COLO829 (cell line): ENCODE data around the gene DUSP28.

Source experiments
- DNase-seq: peaks from one replicate; pipeline ENCODE4 v3.0.0; 2012; ENCODE audit warnings: low spot score

Gene DUSP28

DNA sequence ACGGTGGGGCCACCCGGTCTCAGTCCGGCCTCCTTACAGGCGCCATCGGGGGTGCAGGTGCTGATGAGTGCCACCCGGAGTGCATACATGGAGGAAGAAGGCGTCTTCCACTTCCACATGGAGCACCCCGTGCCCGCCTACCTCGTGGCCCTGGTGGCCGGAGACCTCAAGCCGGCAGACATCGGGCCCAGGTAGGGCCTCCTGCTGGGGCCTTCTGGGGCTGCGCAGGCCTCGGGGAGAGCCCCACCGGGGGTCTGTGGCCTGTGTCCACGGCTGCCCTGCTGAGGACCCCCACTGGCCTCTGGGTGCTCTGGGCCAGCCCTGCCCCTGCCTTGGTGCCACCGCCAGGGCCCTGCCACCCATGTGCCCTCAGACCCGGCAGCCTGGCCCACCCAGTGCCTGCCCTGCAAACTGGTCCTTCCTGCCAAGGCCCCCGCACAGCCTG lies 12.9 kb downstream of the DUSP28 start:
- DNase-seq, result no peak

DNA sequence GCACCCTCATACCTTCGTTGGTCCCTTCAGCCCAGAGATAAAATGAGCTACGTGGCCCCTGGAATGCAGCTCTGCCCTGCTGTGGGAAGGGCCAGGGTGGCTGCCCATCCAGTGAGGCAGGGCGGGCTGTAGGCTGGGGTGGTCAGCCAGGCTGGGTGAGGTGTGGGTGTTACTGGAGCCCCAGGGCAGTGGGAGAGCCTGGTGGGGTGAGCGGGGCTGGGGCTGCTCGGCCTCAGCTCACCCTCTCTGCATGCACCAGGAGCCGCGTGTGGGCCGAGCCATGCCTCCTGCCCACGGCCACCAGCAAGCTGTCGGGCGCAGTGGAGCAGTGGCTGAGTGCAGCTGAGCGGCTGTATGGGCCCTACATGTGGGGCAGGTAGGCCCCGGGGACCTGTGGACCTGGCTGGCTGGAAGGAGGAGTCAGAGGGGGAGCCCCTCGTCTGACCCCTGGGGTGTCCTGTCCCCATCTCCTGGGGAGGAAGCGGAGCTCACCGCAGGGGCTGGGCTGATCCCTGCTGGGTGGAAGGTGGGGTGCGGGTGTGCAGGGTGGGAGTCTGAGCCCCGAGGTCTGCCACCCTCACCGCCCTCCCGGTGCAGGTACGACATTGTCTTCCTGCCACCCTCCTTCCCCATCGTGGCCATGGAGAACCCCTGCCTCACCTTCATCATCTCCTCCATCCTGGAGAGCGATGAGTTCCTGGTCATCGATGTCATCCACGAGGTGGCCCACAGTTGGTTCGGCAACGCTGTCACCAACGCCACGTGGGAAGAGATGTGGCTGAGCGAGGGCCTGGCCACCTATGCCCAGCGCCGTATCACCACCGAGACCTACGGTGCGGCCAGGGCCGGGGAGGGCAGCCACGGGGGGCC lies 13.6 kb downstream of the DUSP28 start:
- no peak for DNase-seq

DNA sequence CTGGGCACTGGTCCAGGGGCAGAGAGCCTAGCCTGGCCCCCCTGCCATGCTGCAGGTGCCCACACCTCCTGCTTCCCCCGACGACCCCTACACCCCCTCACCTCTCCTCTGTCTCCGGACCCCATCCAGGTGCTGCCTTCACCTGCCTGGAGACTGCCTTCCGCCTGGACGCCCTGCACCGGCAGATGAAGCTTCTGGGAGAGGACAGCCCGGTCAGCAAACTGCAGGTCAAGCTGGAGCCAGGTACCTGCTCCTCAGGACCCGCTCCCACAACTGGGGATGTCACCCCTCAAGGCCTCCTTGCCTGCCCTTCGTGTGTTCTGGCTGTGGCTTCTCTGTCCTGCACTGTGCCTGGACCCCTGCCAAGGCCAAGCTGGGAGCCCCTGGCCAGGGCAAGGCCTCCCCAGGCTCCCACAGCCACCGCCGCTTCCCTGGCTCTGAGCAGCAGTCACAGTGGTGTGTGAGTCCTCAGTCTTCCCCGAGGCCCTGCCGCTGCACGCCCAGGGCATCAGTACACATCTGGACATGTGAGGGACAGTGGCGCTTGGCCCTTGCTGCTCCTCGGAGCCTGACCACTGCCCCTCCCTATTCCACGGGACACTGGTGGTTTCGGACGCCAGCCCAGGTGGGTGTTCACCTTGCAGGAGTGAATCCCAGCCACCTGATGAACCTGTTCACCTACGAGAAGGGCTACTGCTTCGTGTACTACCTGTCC lies 14.4 kb downstream of the DUSP28 start:
- no peak for DNase-seq

DNA sequence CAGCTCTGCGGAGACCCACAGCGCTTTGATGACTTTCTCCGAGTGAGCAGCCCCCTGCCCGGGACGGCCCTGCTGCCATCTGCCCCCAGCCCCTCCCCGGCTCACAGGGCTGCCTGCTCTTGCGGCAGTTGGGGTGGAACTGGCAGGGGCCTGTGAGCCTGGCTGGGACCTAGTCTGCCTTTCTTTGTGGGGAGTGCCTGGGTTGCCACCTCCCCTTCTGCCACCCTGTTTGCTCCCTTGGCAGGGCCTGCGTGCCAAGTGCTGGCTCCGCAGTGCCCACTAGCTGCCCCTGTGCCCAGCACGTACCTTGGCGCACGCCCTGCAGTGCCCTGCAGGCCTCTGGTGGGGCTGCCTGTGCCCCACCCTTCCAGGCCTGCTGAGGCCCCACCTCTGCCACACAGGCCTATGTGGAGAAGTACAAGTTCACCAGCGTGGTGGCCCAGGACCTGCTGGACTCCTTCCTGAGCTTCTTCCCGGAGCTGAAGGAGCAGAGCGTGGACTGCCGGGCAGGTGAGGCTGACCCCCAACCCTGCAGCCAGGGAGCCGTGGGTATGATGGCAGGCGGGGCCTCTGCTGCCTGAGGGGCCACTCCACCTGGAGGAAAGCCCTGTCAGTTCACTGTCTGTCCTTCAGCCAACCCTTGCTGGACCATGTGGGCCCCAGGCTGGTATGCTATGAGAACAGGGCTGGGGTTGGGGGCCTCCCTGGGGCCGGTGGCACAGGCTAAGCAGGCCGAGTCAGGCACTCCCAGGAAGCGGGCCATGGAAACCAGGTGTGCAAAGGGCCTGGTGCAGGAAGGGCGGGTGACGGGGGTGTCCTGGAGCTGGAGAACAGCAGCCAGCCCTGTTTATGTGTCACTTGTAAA lies 15.2 kb downstream of the DUSP28 start:
- DNase-seq, result no peak

DNA sequence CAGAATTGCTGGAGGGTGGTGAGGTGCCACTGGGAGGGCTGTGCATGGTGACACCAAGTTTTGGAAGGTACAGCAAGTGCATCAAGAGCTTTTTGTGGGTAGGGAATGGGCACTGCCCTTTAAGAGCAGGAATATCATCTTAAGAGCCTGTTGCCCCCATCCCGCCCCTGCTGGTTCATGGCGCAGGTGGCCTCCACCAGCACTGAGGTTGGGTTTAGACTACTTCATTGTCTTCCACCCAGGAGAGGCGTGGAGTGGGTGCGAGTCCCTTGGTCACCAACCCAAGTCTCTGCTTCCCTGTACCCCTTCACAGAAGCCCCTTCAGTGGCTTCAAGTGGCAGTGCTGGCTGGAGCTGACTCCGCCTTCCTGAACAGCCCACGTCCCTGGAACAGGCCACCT lies 15.9 kb downstream of the DUSP28 start:
- DNase-seq, result no peak

DNA sequence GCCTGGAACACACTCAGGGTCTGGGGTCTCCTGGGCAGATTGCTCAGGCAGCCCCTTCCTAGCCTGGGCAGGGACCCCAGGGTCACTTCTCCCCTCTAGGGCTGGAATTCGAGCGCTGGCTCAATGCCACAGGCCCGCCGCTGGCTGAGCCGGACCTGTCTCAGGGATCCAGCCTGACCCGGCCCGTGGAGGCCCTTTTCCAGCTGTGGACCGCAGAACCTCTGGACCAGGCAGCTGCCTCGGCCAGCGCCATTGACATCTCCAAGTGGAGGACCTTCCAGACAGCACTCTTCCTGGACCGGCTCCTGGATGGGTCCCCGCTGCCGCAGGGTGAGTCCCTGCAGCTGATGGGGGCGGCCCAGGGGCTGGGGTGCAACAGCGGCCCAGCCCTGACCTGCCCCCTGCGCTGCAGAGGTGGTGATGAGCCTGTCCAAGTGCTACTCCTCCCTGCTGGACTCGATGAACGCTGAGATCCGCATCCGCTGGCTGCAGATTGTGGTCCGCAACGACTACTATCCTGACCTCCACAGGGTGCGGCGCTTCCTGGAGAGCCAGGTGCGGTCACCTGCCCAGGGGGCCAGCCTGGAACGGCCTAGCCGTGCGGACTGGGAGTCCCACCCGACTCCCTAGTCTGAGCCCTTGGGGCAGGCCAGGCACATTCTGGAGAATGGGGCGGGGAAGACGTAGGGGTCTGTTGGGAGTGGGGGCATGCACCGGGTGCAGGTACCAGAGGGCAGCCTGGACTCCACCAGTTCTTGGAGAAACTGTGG lies 16.5 kb downstream of the DUSP28 start:
- DNase-seq, result no peak

DNA sequence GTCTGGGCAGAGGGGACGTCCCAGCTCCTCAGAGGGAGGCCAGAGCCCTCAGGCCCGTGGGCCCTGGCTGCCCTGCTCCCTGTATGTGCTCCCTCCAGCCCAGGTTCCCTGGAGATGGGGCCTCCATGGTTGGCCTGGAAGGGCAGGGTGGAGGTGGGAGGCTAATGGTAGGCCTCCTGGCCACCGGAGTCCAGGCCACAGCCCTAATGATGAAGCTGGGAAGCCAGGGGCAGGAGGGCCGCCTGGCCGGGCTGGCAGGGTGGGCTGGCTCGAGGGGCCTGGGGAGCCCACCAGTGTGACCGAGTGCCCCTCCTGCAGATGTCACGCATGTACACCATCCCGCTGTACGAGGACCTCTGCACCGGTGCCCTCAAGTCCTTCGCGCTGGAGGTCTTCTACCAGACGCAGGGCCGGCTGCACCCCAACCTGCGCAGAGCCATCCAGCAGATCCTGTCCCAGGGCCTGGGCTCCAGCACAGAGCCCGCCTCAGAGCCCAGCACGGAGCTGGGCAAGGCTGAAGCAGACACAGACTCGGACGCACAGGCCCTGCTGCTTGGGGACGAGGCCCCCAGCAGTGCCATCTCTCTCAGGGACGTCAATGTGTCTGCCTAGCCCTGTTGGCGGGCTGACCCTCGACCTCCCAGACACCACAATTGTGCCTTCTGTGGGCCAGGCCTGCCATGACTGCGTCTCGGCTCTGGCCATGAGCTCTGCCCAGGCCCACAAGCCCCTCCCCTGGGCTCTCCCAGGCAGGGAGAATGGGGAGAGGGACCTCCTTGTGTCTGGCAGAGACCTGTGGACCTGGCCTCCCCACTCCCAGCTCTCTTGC lies 17.3 kb downstream of the DUSP28 start:
- no peak for DNase-seq

DNA sequence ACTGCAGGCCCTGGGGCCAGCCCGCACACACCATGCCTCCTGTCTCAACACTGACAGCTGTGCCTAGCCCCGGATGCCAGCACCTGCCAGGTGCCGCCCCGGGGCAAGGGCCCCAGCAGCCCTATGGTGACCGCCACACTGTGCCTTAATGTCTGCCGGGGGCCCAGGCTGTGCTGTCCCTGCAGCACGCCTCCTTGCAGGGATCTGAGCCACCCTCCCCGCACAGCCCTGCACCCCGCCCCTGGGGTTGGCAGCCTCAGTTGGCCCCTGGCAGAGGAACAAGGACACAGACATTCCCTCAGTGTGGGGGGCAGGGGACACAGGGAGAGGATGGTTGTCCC lies 17.9 kb downstream of the DUSP28 start:
- DNase-seq, result no peak

DNA sequence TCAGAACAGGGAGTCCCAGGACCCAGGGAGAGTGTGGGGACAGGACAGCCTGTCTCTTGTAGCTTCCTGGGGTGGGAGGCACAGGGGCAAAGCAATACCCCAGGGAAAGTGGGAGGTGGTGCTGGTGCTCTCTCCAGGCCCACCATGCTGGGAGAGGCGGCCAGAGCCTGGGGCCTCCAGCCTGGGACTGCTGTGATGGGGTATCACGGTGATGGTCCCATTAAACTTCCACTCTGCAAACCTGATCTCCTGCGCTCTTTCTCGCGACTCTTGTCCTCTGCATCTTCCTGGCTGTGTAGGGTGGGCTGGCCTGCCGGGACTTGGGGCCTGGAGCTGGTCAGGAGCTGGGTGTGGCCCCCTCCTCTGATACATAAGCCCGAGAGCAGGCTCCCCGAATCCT lies 18.3 kb downstream of the DUSP28 start:
- no peak for DNase-seq

DNA sequence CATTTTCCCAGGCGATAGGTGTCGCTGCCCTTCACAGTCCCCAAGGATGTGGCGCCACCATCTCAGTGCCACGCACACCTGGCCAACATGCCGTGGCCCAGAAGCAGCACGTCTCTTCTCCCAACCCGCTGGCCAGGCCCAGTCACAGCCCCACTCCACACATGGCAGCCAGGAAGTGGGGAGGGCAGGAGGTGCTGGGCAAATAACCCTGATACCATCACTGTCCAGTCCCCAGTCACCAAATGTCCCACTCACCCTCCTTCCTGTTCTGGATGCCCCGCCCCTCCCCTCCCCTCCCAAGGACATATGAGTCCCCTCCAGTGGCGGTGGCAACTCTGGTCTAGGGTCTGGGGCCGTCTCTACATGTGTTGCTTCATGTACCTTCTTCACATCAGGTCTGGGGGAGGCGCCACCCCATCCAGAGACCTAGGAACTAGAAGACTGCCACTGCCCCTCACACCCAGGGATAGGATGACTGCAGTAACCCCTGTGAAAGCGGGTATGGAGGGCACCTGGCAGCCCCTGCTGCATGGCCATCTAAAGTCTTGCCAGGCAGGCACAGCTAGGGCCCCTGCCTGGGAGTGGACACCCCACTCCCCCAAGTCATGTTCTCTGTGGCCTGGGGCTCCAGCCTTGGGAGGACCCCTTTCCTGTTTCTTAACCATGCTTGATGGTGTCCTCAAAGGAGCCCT lies 19.1 kb downstream of the DUSP28 start:
- DNase-seq, result no peak

DNA sequence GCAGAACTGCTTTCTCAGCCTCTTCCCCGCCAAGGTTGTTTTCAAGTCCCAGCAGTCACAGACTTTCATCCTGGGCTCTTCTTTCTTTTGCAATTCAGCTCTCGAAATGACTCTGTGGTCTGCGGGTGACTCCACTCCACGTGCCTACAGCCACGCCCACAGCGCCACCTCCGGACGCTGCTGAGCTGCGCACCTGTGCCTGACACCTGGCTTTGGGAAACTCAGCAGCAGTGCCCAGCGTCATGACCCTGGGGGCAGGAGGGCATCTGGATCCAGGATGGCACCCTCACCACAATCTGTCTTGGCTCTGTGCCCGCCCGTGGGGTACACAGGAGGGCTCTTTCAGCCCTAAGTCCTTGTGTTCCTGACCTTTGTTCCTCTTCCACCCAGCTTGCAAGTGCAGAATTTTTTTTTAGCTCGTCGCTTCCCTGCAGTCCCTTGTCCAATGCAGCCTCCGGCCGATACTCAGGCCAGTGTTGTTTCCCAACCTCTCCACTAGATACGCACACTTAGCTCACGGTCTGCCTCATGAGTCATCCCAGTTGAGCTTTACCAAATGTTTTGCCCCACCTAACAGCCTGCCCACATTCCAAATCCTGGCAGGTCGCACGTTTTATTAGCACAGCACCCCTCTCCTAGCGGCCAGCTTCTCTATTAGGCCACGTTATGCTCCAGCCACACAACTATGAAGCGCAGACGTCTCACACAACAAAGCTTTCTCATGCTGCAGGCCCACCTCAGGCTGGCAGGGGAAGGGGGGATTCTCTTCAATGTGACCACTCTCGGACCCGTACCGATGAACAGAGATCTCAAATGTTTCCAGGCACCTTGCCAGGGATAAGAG lies 19.8 kb downstream of the DUSP28 start:
- DNase-seq, result no peak

DNA sequence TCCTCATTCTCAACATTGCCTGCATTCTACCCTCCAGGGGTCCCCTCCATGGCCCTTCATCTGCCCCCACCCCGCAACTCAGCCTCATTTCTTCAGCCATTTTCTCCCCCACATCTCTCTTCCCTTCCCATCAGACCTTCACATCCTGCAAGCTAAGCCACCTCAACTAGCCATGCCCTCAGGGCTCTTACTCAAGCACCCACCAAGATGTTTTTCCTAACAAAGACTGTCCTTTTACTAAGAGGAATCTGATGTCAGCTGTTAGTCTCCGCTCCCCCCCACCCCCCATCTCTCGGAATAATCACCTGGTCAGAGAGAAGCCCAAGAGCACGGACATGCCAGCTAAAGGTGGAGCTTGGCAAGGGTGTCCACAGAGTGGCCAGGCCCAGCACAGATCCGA lies 21.7 kb downstream of the DUSP28 start:
- peak; percentile 46 for DNase-seq

DNA sequence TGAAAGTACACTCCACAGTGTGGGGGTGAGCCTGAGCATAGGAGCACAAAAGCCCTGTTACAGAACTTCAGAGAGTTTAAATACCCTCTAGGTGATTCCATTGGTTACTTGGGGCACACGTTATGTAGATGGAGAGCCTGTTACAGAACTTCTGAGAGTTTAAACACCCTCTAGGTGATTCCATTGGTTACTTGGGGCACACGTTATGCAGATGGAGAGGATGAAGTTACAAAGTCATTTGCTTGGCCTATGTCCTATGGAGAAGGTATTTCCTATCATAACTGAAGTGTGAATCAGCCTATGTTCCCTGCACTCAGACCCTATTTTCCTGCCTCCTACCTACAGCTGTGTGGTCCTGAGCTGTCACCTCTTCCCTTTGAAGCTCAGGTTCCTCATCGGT lies 22.6 kb downstream of the DUSP28 start:
- DNase-seq, result no peak

DNA sequence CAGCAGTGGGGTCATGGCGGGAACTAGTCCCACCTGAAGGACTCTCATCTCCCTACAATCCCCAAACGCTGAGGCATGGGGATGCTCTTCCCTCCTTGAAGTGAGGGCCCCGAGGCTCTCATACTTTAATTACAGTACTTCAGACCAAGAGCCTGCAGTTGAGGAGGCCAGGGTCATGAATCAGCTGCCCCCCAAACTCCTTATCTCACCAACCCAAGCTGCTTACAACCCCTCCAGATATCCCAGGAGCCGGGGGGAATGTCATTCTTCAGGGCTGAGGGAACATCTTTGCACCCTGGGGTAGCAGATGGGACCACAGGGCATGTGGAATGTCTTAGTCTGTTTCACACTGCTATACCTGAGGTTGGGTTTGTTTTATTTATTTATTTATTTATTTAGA lies 23.6 kb downstream of the DUSP28 start:
- no peak for DNase-seq

DNA sequence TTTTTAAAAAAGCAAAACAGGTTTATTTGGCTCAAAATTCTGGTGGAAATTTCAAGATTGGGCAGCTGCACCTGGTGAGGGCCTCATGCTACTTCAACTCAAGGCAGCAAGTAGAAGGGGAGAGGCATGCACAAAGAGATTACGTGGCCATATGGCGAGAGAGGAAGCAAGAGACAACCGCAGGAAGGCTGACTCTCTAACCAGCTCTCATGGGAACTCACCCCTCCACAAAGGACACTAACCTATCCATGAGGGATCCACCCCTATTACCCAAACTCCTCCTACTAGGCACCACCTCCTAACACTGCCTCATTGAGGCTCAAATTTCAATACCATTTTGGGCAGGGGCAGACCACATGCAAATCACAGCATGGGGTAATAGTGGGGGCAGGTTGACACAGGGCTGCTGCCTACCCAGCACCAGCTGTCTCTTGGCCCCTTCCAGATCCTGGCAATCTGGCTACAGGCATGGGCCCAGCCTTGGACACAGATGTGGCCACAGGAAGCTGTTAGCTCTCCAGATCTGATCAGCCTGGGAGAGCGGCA lies 24.4 kb downstream of the DUSP28 start:
- DNase-seq, result no peak

DNA sequence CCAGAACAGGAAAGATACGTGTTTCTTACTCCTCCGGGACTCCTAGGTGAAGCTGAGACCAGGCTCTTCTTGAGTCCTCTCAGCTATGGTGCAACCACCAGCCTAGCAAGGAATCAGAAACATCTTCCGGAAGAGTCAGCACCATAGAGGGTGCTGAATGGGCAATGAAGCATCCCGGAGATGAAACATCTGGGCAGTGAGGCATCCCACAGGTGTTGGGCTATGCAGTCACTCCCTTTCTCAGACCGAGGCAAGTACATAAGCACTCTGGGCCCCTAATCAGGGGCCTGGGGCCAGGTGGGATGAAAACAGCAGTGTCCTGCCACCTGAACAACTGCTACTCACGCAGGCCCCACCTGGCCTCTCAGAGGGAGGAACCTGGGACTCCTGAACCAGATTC lies 24.9 kb downstream of the DUSP28 start:
- no peak for DNase-seq

DNA sequence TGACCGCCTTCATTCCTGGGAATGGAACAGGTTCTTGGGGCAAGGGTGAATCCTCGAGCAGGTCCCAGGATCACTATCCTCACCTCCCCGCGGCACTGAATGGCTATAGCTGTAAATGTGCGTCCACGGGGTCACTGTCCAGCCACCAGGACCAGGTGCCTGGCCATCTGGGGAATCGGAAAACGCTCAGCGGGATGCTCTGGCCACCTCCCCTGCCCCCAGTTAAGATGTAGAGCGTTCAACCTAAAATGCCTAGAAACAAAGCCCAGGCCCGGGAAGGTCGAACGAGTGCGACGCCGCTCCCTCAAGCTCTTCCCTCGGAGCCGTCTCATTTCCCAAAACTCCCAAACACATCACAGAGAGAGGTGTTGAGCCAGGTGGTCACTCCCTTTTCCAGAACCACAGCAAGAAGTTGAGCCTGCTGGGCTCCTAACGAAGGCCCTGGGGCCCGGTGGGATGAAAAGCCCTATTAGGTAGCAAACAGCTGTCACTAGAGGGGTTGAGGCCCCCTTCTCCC lies 25.6 kb downstream of the DUSP28 start:
- no peak for DNase-seq

DNA sequence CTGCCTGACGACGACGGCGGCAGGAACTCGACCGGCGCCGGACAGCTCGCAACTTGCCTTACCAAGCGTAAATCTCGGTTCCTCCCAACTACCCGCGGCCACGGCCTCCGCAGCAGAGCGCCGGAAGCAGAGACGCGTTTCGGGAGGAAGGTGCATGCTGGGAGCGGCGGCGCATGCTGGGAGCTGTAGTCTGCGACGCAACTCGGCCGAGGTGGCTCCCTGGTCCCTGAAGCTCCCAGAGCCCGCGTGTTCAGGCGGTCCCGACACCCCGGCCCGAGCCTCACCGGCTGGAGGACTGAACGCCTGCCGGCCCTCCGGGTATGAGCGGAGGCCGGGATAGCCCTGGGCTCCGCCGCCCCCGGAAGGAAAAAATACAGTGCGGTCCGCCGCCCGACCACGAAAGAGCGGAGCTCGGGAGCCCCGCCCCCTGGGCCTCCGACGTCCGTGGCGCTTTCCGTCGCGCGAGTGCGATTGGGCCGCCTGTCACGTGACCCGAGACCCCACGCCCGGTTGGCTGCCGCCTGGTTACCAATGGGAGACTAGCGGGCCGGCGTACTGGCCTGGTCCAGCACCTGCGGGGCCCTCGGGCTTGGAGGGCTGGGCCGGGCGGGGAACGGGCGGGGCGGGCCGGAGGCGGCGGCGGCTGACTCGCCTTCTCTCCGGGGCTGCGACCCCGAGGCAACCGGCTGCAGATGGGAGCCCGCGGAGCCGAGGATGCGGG lies 26.2 kb downstream of the DUSP28 start, which contains the start of gene CAPN10:
Gene CAPN10, plus strand, starts transcription at position 537 of the 721 bp plus-strand sequence. Its CDS starts 178 bp downstream, at position 715.
- DNase-seq, result peak; percentile 85
